Measurements from ENCODE around the gene PROX1.

The PROX1 gene, protein sequence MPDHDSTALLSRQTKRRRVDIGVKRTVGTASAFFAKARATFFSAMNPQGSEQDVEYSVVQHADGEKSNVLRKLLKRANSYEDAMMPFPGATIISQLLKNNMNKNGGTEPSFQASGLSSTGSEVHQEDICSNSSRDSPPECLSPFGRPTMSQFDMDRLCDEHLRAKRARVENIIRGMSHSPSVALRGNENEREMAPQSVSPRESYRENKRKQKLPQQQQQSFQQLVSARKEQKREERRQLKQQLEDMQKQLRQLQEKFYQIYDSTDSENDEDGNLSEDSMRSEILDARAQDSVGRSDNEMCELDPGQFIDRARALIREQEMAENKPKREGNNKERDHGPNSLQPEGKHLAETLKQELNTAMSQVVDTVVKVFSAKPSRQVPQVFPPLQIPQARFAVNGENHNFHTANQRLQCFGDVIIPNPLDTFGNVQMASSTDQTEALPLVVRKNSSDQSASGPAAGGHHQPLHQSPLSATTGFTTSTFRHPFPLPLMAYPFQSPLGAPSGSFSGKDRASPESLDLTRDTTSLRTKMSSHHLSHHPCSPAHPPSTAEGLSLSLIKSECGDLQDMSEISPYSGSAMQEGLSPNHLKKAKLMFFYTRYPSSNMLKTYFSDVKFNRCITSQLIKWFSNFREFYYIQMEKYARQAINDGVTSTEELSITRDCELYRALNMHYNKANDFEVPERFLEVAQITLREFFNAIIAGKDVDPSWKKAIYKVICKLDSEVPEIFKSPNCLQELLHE

DNA sequence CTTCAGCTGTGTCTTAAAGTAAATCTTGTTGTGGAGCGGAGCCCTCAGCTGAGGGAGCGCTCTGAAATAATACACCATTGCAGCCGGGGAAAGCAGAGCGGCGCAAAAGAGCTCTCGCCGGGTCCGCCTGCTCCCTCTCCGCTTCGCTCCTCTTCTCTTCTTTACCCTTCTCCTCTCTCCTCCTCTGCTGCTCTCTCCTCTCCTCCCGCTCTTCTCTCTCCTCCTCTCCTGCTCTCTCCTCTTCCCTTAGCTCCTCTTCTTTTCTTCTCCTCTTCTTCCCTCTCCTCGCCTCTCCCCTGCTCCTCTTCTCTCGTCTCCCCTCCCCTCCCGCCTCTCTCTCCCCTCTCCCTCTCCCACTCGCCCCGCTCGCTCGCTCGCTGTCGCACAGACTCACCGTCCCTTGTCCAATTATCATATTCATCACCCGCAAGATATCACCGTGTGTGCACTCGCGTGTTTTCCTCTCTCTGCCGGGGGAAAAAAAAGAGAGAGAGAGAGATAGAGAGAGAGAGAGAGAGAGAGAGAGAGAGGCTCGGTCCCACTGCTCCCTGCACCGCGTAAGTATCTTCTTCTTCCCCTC is at the start of gene PROX1:
Gene PROX1 (plus strand): TSS at position 47 of the 580 bp plus-strand sequence. CDS start 8,563 bp downstream, outside the sequence.
- no peak for DNase-seq
- H3K4me1 Mint-ChIP-seq (ENCODE audit: low read depth) = peaks cover 48% of the 10 kb centered on the region
- no peaks in the 10 kb centered on the region for H3K9me3 Mint-ChIP-seq
- peak within 1 kb of the TSS; percentile 35 for H3K27ac Mint-ChIP-seq
- H3K36me3 Mint-ChIP-seq (ENCODE audit: low read depth) = peaks cover 2% of the 10 kb centered on the region
- H3K4me3 Mint-ChIP-seq = peak within 1 kb of the TSS; percentile 82
- peaks cover 98% of the 10 kb centered on the region for H3K27me3 Mint-ChIP-seq

DNA sequence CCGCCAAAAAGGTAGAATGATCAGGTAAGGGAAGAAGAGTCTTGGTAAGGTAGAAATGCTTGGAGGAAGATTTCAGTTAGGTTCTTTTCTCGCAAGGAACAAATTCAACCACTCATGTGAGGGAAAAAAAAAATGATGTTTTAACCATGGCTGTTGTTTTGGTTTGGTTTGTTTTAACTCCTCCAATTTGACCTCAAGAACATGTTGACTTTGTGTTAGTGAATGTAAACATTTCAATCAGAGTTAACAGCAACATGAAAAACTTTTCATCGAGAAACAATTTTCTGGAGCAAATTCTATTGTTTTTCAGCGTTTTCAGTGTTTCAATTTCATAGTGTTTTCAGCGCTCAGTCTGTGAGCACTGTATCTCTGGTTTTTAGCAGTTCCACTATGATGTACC is 49.0 kb upstream of the PROX1 start:
- Mint-ChIP-seq H3K9me3 (peaks cover 4% of the 10 kb centered on the region), H3K4me1 (ENCODE audit: low read depth) (no peaks in the 10 kb centered on the region), H3K27me3 (no peaks in the 10 kb centered on the region), H3K4me3 (no peak overlapping the region), H3K27ac (no peak overlapping the region), H3K36me3 (ENCODE audit: low read depth) (no peaks in the 10 kb centered on the region)
- no peak for DNase-seq

DNA sequence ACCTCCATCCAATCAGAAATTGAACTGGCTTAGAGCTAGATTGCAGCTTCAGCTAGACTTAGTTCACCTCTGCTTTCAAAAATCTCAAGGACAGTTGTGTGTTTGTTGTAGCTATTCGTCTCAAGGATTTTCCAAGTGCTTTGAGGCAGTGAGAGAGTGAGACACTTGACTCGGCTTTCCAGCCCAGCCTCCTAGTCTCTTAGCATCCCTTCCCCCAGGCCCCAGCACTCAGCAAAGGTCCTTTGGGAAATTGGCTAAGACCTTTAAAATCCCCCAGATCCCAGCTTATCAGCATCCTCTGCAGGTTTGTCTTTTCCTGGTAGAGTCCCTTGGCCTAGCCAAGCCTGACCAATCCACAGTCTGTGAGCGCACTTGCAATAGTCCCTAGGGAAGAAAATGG is 47.9 kb upstream of the PROX1 start:
- Mint-ChIP-seq H3K27ac (no peak overlapping the region), H3K36me3 (ENCODE audit: low read depth) (no peaks in the 10 kb centered on the region), H3K27me3 (no peaks in the 10 kb centered on the region), H3K4me1 (ENCODE audit: low read depth) (no peaks in the 10 kb centered on the region), H3K9me3 (peaks cover 4% of the 10 kb centered on the region), H3K4me3 (no peak overlapping the region)
- DNase-seq = no peak

DNA sequence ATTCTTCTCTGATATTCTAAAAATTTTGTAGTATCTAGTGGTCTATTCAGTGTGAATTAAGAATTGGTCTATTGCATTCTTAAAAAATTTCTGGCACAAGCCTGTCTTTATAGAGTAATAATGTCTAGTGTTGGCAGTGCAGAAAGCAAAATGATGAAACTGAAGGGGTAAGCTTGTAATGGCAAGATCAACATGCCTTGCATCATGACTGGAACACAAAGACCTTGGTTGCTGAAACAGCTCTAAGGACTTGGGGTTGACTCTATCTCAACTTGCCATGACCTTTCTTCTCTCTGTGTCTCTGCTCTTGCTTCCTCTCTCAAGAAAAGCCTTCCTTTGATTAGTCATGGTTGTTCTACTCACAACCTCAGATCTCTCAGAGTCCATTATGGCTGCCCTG is 46.8 kb upstream of the PROX1 start:
- no peaks in the 10 kb centered on the region for H3K4me1 Mint-ChIP-seq (ENCODE audit: low read depth)
- peaks cover 4% of the 10 kb centered on the region for H3K9me3 Mint-ChIP-seq
- H3K27ac Mint-ChIP-seq = no peak overlapping the region
- H3K27me3 Mint-ChIP-seq = no peaks in the 10 kb centered on the region
- no peak overlapping the region for H3K4me3 Mint-ChIP-seq
- DNase-seq = no peak
- no peaks in the 10 kb centered on the region for H3K36me3 Mint-ChIP-seq (ENCODE audit: low read depth)

DNA sequence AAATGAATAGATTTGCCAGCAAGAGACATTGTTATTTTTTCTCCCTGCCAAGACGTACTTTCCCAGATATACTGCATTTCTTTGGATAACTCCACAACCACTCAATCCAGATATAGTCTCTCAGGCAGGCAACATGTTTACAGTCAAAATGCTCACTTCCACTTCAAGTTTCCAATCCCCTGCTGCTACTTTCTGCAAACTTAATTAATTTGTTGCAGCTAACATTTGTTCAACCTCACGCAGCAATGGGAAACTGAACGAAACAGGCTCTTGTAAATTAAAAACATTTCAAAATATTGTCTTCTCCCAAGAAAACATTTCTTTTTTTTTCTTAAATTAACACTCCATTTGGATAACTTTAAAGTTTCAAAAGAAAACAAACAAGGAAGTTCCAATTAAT is 45.7 kb upstream of the PROX1 start:
- H3K36me3 Mint-ChIP-seq (ENCODE audit: low read depth) = no peaks in the 10 kb centered on the region
- DNase-seq = no peak
- H3K9me3 Mint-ChIP-seq = peaks cover 2% of the 10 kb centered on the region

DNA sequence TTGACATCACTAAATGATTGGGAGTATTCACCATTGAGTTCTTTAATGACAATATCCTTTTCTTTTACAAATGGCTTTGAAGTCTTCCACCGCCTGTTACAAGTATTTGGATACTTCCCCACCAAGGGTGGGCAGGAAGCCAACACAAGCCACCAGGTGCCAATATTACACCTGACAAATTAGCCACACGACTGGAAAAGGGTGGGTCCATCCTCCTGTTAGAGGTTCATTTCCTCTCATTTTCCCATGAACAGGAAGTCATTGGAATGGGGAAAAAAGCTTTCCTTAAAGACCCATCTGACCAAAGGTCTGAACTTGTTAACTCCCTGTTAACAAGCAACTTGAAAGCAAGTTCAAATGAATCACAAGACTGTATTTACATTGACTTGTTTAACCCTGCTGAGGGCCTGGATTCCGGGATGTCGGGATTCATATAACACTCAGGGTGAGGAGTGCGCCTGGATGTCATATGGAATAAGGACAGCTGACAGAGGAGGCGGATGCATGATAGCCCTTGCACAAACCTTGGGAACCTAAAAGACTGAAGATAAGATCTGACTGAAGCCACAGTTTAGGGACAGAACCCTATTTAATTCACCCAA is 40.5 kb upstream of the PROX1 start:
- H3K9me3 Mint-ChIP-seq = no peaks in the 10 kb centered on the region
- no peaks in the 10 kb centered on the region for H3K27me3 Mint-ChIP-seq
- H3K27ac Mint-ChIP-seq = no peak overlapping the region
- no peak for DNase-seq
- no peaks in the 10 kb centered on the region for H3K4me1 Mint-ChIP-seq (ENCODE audit: low read depth)
- no peaks in the 10 kb centered on the region for H3K36me3 Mint-ChIP-seq (ENCODE audit: low read depth)
- no peak overlapping the region for H3K4me3 Mint-ChIP-seq

More for the DNA sequence above, 45.7 kb upstream of the PROX1 start:
- H3K4me1 Mint-ChIP-seq (ENCODE audit: low read depth) = no peaks in the 10 kb centered on the region
- H3K27ac Mint-ChIP-seq = no peak overlapping the region
- H3K4me3 Mint-ChIP-seq = no peak overlapping the region
- H3K27me3 Mint-ChIP-seq = no peaks in the 10 kb centered on the region

DNA sequence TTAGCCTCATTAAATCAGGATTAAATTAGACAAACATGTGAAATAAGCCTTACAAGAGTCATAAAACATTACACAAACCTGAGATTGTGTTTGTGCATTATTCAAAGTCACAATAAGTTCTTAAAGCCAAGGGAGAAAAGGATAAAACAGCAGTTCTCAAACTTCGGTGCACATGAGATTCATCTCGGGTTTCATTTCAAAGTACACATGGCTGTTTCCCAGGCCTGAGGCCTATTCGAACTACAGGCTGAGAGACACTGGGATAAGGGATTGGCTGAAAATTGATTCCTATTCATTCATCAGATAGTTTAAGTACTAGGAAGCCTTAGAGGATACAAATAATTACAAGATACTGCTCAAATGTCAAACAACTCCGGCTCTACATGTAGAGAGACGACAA is 35.9 kb upstream of the PROX1 start:
- H3K4me1 Mint-ChIP-seq (ENCODE audit: low read depth) = no peaks in the 10 kb centered on the region

DNA sequence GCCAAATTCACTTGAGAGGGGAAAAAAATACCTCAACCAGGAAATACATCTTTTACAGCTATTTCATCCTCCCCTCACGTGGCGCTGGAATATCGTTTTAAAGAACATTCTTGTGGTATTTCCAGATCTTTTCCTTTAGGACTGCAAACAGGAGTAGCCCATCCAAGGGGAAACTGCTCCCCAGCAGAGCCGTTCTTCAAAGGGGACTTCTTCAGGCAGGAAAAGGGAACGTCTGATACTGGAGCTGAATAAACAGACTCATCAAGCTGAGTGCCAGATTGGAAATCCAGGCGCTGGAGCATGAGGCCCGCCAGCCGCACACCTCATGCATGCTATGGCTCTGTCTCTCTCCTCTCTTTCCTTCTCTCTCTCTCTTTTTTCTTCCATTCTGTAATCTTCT is 34.0 kb upstream of the PROX1 start:
- no peaks in the 10 kb centered on the region for H3K36me3 Mint-ChIP-seq (ENCODE audit: low read depth)

More for the DNA sequence above, 35.9 kb upstream of the PROX1 start:
- DNase-seq = no peak
- no peaks in the 10 kb centered on the region for H3K9me3 Mint-ChIP-seq
- no peaks in the 10 kb centered on the region for H3K36me3 Mint-ChIP-seq (ENCODE audit: low read depth)
- no peaks in the 10 kb centered on the region for H3K27me3 Mint-ChIP-seq
- H3K4me3 Mint-ChIP-seq = no peak overlapping the region
- no peak overlapping the region for H3K27ac Mint-ChIP-seq

DNA sequence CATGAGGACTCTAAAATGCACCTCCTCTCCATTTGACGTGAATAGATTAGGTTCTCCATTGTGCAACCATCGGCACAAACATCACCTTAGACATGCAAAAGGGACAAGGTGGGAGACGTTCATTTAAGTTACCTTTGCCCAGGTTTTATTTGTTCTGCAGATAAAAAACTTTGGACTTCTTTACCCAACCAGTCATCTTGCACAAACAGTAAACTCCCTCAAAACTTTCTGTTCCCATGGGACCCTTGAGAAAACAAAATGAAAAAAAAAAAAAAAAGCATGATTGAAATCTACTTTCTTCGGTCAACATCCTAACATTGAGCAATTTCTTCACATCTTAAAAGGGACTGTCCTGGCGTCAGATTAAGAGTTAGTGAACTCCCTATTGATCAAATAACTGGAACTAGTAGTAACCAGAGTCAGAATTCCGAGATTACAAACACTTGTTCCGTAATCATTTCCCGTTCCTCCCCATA is 31.4 kb upstream of the PROX1 start:
- Mint-ChIP-seq H3K9me3 (no peaks in the 10 kb centered on the region), H3K27me3 (no peaks in the 10 kb centered on the region), H3K27ac (no peak overlapping the region), H3K4me1 (ENCODE audit: low read depth) (no peaks in the 10 kb centered on the region), H3K36me3 (ENCODE audit: low read depth) (no peaks in the 10 kb centered on the region), H3K4me3 (no peak overlapping the region)
- no peak for DNase-seq

More for the DNA sequence above, 34.0 kb upstream of the PROX1 start:
- no peaks in the 10 kb centered on the region for H3K27me3 Mint-ChIP-seq
- DNase-seq = no peak
- no peaks in the 10 kb centered on the region for H3K4me1 Mint-ChIP-seq (ENCODE audit: low read depth)
- no peak overlapping the region for H3K4me3 Mint-ChIP-seq
- no peaks in the 10 kb centered on the region for H3K9me3 Mint-ChIP-seq
- H3K27ac Mint-ChIP-seq = no peak overlapping the region

DNA sequence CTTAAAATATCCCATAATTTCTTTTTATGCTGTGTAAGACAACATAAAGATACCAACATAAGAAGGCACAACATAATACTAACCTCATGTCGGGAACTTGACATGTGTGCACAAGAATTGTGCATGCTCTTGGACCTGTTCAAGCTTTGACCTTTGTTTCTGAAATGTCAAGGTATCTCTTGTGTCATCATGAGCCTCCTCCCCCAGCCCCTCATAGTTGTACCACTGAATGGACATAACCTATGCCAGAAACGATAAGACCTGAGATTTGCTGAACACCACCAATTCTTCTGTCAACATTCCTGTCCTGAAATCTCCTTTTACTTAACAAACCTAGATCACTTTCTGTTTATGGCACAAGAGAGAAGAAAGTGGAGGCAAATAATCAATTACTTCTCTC is 29.4 kb upstream of the PROX1 start:
- Mint-ChIP-seq H3K27ac (no peak overlapping the region), H3K27me3 (no peaks in the 10 kb centered on the region), H3K4me3 (no peak overlapping the region), H3K4me1 (ENCODE audit: low read depth) (no peaks in the 10 kb centered on the region), H3K9me3 (no peaks in the 10 kb centered on the region), H3K36me3 (ENCODE audit: low read depth) (no peaks in the 10 kb centered on the region)
- DNase-seq = no peak

DNA sequence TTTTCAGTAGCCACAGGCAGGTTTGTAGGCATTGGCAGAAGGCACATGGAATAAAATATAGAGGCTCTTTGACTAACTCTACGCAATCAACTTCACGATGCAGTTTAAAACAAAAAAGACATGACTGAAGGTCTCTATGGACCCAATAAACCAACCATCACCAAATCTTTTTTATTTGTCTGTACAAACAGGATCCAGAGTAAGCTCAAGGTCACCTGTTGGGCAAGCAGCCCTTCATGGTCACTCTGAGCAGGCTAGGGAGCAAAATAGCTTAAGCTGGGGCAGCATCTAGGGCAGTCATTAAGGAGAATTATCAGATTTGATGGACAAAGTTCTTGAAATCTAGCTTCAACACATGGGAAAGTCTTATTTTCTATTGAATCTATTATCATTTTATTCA is 26.8 kb upstream of the PROX1 start:
- no peaks in the 10 kb centered on the region for H3K36me3 Mint-ChIP-seq (ENCODE audit: low read depth)
- no peaks in the 10 kb centered on the region for H3K4me1 Mint-ChIP-seq (ENCODE audit: low read depth)
- H3K27me3 Mint-ChIP-seq = no peaks in the 10 kb centered on the region
- no peak for DNase-seq
- H3K4me3 Mint-ChIP-seq = no peak overlapping the region
- H3K27ac Mint-ChIP-seq = no peak overlapping the region
- no peaks in the 10 kb centered on the region for H3K9me3 Mint-ChIP-seq

DNA sequence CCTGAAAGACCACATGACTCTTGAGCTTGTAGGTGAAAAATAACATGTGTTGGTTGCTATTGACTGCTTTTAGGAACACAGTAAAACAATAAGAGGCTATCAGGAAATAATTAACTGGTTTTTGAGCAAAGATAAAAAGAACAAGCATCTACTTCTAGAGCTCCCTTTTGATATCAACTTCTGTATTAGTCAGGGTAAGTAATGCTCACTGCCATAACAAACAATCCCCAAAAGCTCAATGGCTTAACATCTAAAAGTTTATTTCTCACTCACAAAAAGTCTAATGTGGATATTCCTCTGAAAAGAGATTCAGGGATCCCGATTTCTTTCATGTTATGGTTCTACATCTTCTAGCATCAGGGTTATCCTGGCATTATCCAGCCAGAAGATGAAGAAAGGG is 25.3 kb upstream of the PROX1 start:
- peaks cover 4% of the 10 kb centered on the region for H3K27me3 Mint-ChIP-seq
- H3K4me1 Mint-ChIP-seq (ENCODE audit: low read depth) = no peaks in the 10 kb centered on the region
- no peaks in the 10 kb centered on the region for H3K36me3 Mint-ChIP-seq (ENCODE audit: low read depth)
- no peak overlapping the region for H3K27ac Mint-ChIP-seq
- no peak overlapping the region for H3K4me3 Mint-ChIP-seq
- DNase-seq = no peak
- no peaks in the 10 kb centered on the region for H3K9me3 Mint-ChIP-seq

DNA sequence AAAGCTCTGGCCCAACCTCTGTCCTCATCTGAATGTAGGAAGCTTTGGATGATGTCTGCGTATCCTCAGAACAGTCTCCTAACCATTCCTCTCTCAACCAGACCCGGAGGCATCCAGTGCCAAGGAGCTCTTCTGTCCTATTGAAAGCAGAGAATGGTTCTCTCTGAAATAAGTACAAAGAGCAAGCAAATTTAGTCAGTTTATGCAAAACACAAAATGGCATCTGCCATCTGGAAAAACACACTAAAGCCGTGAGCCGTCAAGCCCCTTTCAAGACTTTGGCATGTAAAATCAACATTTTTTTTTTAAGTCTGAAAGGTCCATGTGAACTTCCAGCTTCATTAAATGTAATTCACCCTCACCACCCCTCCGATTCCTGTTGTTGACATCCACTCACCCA is 21.7 kb upstream of the PROX1 start:
- Mint-ChIP-seq H3K36me3 (ENCODE audit: low read depth) (no peaks in the 10 kb centered on the region), H3K4me1 (ENCODE audit: low read depth) (no peaks in the 10 kb centered on the region), H3K4me3 (no peak overlapping the region), H3K27me3 (peaks cover 14% of the 10 kb centered on the region), H3K27ac (no peak overlapping the region), H3K9me3 (no peaks in the 10 kb centered on the region)
- DNase-seq = no peak

DNA sequence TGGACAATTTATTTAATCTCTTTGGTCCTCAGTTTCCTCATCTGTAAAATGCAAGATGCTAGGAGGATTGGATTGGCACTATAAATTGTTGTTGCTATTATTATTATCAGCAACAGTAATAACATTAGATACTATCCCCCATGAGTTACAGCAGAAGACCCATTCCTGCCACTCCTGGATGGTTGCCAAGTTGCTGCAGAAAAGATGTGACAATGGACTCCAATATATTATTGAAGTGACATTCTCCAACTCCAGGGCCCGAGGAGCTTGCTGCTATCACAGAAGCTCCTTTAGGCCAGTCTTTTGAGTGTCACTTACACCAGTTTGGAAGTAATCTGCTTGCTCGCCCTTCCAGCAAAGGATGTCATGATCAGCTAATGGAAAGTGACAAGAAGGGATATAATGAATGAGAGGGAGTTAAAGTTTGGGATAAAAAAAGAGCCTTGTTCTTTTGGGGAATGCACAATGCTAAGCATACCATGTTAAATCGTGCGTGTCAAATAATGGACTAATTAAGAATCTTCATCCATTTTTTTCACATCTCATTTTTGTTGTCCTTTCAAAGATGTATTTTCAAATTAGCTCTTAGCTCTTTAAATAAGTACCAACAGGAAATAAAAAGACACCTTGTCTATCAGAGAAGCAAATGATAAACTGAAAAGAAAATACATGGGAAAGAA is 19.5 kb upstream of the PROX1 start:
- DNase-seq = no peak
- no peaks in the 10 kb centered on the region for H3K9me3 Mint-ChIP-seq
- no peak overlapping the region for H3K27ac Mint-ChIP-seq
- H3K4me1 Mint-ChIP-seq (ENCODE audit: low read depth) = no peaks in the 10 kb centered on the region
- H3K36me3 Mint-ChIP-seq (ENCODE audit: low read depth) = no peaks in the 10 kb centered on the region
- H3K27me3 Mint-ChIP-seq = peaks cover 14% of the 10 kb centered on the region
- no peak overlapping the region for H3K4me3 Mint-ChIP-seq

Measured in activated T-cell treated with anti-CD3 and anti-CD28 coated beads, Interleukin-2, amount 50 U/mL, for 24 hours (primary cell).